HG02840 (cell line): ENCODE measurements around the gene PREP.

Experiments
- ATAC-seq: cut with Tn5 transposase; IDR thresholded peaks from one replicate; pipeline ENCODE4 v1.9.1; 2021; ENCODE audit warnings: mild to moderate bottlenecking, moderate library complexity, moderate number of reproducible peaks; ENCODE audit not compliant: unreplicated experiment, low FRiP score

PREP gene

DNA sequence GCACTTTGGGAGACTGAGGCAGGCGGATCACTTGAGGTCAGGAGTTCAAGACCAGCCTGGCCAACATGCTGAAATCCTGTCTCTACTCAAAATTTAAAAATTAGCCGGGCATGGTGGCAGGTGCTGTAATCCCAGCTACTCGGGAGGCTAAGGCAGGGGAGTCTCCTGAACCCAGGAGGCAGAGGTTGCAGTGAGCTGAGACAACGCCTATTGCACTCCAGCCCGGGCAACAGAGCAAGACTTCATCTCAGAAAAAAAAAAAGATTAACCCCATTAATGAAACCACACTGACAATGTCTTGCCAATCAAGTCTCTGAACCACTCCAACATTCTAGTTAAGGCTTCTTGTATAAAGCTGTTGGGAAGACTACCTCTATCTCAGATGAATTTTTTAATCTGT, 4.0 kb downstream of the PREP start:
- no peak for ATAC-seq

GRCh38 chr6:105397987-105398386, 4.9 kb downstream of the PREP start:
- ATAC-seq: no peak

DNA sequence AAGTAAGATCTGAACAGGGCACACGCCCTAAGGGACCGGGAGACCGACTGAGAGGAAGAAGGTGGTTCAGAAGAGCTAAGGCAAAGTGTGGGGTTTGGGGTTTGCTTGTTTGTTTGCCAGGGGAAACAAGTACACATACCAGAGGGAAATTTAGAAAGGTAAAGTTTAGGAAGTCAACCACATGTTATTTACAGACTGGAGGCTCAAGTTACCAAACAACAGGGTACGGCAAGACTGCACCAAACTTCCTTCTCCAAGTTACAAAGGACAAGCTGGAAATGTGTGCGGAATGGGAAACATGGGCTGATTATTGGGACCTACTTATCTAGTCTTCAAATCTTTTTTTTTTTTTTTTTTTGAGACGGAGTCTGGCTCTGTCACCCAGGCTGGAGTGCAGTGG, 11.2 kb downstream of the PREP start:
- ATAC-seq: no peak

GRCh38 chr6:105389543-105389942, 13.3 kb downstream of the PREP start:
- ATAC-seq: no peak

- ATAC-seq: no peak
Measured at GRCh38 chr6:105388392-105388791, 14.5 kb downstream of the PREP start.

DNA sequence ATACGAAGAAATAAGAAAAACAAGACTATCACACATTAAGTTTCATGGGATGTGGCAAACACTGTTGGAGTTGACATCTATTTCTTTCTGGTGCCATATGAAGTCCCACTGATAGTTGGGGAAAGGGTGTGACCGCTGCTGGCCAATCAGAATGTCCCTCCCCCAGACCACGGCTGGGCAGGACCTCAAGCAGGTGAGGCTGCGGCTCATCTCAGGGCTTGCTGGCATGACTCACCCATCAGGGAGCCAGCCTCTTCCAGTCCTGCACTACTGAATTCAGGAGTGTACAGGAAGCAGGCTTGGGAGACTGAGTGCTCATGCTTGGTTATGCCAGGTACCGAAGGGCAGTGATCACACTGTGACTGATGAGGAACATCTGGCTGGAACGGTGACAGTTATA, 18.9 kb downstream of the PREP start:
- ATAC-seq: no peak

DNA sequence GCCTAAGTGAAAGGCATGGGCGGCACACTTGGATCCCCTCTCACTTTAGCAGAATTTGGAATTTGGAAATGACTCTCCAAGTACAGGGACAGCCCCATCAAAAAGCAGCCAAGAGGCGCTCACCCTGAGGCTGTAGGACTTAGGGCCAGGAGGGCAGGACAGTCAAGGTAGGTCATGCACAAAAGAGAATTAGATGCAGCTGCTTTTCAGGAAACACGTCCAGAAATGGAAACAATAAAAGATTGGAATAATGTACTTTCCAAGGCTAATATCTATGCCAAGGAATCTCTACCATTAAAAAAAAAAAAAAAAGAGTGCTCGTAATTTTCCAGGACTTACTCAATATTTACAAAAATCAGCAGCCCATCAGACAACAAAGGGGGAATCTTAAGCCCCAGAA, 19.9 kb downstream of the PREP start:
- no peak for ATAC-seq

DNA sequence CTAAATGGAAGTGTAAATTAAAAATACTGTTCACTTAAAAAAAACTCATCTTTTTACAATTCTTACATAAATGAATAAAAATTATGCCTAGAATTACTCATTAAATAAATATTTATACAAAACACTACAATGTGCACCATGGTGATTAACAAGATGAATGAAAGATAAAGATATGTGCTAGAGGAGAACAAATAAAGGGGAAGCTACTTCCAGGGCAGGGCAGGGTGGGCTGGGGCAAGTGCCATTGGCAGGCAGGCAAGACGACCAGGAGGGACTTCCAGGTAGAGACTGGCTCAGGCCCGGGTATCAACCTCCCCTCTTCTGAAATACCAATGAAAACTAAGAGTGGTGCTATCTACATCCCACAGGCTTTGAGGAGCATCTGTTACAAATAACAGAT, 20.4 kb downstream of the PREP start:
- ATAC-seq: no peak

- no peak for ATAC-seq
Measured at GRCh38 chr6:105380634-105381033, 22.2 kb downstream of the PREP start.

- ATAC-seq: no peak
Measured at GRCh38 chr6:105375797-105376196, 27.1 kb downstream of the PREP start.

- no peak for ATAC-seq
Measured at GRCh38 chr6:105374010-105374420, 28.9 kb downstream of the PREP start.

GRCh38 chr6:105373481-105373880, 29.4 kb downstream of the PREP start:
- no peak for ATAC-seq

DNA sequence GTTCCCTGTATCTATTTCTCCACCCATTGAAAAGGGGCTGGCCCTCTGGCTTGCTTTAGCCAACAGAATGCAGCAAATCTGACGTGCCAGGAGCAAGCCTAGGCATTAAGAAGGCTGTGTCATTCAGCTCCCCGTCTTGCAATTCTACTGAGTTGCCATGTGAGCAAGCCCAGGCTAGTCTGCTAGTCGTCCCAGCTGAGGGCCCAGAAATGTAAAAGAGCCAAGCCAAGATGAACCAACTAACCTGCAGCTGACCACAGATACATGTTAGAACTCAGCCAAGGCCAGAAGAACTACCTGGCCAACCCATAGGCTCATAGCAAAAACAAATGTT, 30.1 kb downstream of the PREP start:
- ATAC-seq: no peak

DNA sequence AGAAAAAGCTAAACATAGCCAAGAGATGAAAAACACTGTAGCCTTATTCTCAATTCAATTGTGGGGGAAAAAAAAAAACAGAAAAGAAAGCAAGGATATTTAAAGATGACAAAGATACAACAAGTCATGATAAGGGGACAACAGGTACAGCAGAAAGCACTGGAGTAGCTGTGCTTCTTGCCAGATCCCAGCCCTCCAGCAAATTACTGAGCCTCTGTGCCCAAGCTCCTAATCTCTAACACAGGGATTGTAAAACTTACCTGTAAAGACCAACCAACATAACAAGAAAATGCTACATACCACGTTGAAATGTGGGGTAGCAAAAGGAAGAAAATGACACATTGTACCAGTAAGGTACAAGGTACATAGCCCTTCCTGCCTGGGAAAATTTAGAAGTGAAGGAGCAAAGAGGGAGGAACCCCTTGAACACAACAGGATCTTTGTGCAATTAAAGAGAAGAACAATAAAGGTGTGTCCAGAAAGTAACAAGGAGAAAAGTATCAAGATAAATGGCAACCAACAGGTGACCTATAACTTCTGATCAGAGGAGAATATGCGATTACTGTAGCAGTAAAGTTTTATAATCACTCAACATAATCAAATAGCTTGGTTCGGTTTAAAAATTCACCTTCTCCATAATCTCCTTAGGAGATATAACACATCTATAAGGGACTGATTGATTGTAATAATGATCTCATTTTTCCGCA, 30.6 kb downstream of the PREP start:
- no peak for ATAC-seq

GRCh38 chr6:105370351-105370750, 32.5 kb downstream of the PREP start:
- no peak for ATAC-seq

DNA sequence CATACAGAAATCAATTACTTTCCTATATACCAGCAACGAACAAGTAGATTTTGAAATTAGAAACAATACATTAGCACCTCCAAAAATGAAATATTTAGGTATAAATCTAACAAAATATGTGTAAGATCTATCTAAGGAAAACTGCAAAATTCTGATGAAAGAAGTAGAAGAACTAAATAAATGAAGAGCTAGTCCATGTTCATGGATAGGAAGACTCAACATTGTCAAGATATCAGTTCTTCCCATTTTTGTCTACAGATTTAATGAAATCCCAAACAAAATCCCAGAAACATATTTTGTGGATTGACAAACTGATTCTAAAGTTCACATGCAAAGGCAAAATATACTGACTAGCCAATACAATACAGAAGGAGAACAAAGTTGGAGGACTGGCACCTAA, 33.7 kb downstream of the PREP start:
- no peak for ATAC-seq

- ATAC-seq: no peak
Measured at GRCh38 chr6:105364243-105364642, 38.6 kb downstream of the PREP start.

DNA sequence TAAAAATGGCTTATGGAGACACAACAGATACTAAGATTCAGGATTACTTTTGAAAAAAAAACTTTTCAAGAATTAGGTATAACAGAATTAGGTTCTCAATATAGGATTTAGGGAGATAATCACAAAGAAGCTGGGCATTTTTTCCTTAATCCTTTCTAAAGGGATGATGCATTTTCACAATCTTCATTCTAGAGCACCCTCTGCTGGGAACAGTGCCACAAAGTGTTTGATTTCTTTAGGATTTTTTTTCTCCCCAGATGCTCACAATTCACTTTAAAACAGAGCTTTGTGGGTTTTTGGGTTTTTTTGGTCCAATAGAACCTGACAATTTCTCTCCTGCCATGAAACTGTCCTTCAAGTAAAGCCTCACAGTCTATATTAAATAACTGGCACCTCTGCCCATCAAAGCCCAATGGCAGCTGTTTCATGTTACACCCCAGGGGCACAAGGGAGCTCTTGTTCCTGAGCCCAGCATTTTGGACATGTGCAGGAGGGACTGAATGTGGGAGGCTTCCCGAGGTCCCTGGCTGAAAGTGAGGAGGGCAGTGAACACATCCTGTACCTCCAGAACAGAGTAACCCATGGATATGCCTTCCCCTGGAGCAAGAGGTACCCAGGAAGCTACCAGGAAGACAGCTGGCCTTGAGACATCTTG, 39.7 kb downstream of the PREP start:
- ATAC-seq: no peak

GRCh38 chr6:105359419-105360370, 43.2 kb downstream of the PREP start:
- ATAC-seq: no peak

- ATAC-seq: no peak
Measured at GRCh38 chr6:105357165-105357564, 45.7 kb downstream of the PREP start.

DNA sequence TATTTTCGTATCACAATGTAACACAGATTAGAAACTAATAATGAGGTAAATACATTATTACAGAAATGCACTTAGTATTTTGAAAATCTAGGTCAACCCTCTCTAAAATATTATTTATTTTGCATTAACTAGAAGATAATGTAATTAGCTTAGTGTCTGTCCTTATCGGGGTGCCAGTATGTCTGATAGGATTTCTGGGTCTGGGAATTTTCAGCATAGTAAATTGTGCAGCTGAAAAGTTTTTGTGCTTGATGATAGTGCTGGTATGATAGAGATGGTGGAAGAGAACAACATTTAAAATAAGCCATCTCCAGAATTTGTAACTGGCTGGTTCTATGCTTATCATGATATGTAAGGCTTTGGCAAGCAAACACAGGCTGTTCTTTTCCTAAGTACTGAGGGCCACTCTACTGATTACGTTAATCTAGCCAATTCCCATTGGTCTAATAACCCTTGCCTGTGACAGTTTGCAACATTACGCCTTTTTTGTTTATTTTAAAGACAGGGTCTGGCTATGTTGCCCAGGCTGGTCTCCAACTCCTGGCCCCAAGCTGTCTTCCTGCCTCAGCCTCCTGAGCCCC, 50.8 kb downstream of the PREP start:
- ATAC-seq: no peak
